GM20431 (cell line): ENCODE results near the gene PCDHA4.
"Not testable (repeated sequence)": the region's sequence is repeated elsewhere in the genome, so short reads cannot be mapped to it uniquely, and the experiment has no call there.

Experiments
- in situ Hi-C: fragments of 300-500 bp; cut with MseI, MboI; formaldehyde crosslinking; loops from one replicate; pipeline ENCODE4 v1.15.0; 2020; ENCODE audit warnings: low sequenced_read_pairs; ENCODE audit not compliant: unreplicated experiment

Gene PCDHA4

GRCh38 chr5:140849831-140850634, 43.2 kb downstream of the PCDHA4 start:
- in situ Hi-C loops: not testable (repeated sequence)

- in situ Hi-C loops: no loop called here
These were observed 49.2 kb downstream of the PCDHA4 start, which contains the start of gene PCDHA10 for GRCh38 chr5:140855772-140856674. Gene PCDHA10 (plus strand): TSS chr5:140855897. CDS start chr5:140856049, 152 bp downstream.

- in situ Hi-C loops: no loop called here
These were observed 50.5 kb downstream of the PCDHA4 start for GRCh38 chr5:140857177-140857986.

- in situ Hi-C loops: no loop called here
These were observed 51.0 kb downstream of the PCDHA4 start for GRCh38 chr5:140857987-140858240.

GRCh38 chr5:140862441-140863295, 55.8 kb downstream of the PCDHA4 start:
- in situ Hi-C loops: no loop called here
